UCSD-AML1 (cell line): Measurements from ENCODE around the gene PPIF.

ENCODE experiments used
- DNase-seq: peaks from one replicate; lab custom pipeline; 2025; ENCODE audit not compliant: unreplicated experiment; lab: John Stamatoyannopoulos, UW

The PPIF gene

DNA sequence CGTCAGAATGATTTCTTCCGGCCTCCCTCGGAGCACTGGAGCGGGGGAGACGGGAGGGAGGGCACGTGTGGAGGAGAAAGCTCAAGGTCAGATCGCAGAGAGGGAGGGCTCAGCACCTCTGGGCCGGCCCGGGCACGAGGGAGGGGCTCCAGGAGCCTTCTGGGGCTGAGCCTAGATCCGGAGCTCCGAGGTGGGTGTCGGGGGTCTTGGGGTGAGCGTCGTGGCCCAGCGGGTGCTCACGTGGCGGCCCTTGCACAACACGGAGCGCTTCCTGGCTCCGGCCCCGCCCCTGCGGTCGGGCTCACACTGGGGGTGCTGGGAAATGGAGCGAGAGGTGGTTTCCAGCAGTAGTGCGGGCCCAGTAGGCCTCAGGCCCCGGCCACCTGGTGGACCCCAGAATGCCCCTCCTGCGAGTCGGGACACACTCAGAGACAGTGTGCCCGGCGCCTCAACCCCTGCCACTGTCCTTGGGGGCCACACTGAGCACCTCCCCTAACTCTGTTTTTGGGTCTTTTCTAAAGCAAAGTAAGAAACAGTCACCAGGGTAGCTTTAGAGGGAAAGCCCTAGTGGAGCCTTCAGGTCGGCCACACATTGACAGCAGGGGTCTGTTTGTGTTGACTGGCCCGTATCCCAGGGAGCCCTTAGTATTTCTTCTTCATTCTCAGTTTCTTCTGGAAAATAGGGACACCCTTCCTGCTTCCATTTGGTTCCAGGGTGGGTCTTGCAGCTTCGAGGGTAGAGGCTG lies 798 bp downstream of the PPIF start:
- DNase-seq: peak; percentile 79

DNA sequence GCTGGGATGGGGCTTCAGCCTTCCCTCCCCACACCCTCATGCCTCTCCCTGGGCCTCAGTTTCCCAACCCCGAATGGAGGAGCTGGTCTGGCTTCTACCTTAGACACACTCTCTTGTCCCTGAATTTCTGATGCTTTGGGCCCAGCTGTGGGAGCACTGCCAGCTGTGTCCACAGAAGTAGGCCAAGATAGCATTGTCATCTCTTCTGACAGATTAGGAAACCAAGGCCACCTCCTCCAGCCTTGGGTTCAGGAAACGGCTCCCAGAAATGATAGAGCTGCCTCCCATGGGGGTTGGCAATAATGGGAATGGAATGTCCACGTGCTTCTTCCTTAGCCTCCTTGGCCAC lies 1.3 kb downstream of the PPIF start:
- DNase-seq: no peak

- no peak for DNase-seq
Measured at GRCh38 chr10:79349072-79349491, 1.8 kb downstream of the PPIF start.

GRCh38 chr10:79349766-79350406 lies 2.6 kb downstream of the PPIF start:
- DNase-seq: no peak

- no peak for DNase-seq
Measured at GRCh38 chr10:79350407-79351154, 3.3 kb downstream of the PPIF start.

GRCh38 chr10:79351332-79351731 lies 4.1 kb downstream of the PPIF start:
- no peak for DNase-seq

- DNase-seq: no peak
Measured at GRCh38 chr10:79352035-79352877, 5.0 kb downstream of the PPIF start.

GRCh38 chr10:79353000-79353406 lies 5.7 kb downstream of the PPIF start:
- DNase-seq: no peak

DNA sequence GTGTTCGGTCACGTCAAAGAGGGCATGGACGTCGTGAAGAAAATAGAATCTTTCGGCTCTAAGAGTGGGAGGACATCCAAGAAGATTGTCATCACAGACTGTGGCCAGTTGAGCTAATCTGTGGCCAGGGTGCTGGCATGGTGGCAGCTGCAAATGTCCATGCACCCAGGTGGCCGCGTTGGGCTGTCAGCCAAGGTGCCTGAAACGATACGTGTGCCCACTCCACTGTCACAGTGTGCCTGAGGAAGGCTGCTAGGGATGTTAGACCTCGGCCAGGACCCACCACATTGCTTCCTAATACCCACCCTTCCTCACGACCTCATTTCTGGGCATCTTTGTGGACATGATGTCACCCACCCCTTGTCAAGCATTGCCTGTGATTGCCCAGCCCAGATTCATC lies 6.5 kb downstream of the PPIF start:
- DNase-seq: no peak

DNA sequence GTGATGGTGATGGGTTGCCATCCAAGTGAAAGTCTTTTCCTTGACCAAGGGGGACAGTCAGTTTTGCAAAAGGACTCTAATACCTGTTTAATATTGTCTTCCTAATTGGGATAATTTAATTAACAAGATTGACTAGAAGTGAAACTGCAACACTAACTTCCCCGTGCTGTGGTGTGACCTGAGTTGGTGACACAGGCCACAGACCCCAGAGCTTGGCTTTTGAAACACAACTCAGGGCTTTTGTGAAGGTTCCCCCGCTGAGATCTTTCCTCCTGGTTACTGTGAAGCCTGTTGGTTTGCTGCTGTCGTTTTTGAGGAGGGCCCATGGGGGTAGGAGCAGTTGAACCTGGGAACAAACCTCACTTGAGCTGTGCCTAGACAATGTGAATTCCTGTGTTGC lies 6.9 kb downstream of the PPIF start:
- DNase-seq: no peak

- no peak for DNase-seq
Measured at GRCh38 chr10:79354615-79355014, 7.3 kb downstream of the PPIF start.

DNA sequence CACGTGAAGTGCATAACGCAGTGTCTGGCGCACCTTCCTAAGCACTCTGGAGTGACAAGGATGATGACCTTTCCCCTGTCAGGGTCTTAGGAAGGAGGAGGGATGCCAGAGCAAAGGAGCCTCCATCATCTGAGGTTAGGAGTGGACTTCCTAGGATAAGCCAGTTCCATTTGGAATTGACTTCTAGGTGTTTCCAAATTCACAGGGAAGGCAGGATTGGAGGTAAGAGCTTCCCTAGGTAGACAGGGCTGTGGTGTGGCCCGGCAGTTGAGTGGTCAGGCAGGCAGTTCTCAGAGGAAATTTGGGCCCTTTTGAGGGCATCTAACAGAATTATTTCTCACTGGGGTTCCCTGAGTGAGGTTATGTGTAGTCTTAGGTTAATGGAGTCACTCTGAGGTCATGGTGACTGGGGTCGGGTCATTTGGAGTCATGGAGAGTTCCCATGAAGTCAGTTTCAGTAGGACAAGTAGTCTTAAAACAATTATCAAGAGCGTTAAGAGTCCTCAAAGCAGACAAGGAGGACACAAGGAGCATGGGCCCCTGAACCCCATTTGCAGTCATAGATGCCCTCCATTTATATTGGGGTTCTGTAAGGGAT lies 8.2 kb downstream of the PPIF start:
- DNase-seq: no peak

GRCh38 chr10:79356104-79356503 lies 8.8 kb downstream of the PPIF start:
- DNase-seq: peak; percentile 50

DNA sequence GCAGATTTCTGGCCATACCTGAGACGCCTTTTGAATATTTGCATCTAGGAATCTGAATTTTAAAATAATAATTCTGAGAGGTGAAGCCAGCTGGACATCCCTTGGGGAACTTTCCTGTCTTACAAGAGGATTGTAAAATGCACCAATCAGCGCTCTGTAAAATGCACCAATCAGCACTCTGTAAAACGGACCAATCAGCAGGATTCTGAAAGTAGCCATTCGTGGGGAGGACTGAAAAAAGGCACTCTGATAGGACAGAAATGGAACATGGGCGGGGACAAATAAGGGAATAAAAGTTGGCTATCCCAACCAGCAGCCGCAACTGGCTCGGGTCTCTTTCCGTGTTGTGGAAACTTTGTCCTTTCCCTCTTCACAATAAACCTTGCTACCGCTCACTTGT lies 9.9 kb downstream of the PPIF start:
- DNase-seq: no peak

- DNase-seq: no peak
Measured at GRCh38 chr10:79358811-79359210, 11.5 kb downstream of the PPIF start.

DNA sequence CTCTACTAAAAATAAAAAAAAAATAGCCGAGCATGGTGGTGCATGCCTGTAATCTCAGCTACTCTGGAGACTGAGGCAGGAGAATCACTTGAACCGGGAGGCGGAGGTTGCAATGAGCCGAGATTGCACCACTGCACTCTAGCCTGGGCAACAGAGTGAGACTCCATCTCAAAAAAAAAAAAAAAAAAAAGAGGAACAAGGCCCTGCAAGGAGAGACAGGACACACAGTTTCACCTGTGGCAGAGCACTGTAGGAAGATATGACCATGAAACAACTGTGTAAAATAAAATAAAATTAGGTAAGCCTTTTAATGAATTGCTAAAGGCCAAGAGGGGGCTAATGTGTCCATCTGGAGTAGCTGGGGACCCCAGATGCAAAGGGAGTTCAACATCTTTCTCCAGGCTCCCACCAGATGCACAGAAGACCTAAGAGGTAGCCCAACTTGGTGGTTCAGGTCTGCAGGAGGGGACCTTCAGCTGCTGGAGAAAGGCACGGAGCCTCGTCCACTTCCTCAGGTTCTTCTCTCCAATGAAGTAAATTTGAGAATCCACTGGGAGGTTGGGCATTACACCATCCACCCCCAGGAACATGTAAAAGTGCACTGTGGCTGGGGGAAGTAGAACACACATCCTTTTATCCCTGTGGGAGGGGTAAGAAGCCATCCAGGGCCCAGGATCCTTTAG lies 12.7 kb downstream of the PPIF start:
- DNase-seq: no peak

DNA sequence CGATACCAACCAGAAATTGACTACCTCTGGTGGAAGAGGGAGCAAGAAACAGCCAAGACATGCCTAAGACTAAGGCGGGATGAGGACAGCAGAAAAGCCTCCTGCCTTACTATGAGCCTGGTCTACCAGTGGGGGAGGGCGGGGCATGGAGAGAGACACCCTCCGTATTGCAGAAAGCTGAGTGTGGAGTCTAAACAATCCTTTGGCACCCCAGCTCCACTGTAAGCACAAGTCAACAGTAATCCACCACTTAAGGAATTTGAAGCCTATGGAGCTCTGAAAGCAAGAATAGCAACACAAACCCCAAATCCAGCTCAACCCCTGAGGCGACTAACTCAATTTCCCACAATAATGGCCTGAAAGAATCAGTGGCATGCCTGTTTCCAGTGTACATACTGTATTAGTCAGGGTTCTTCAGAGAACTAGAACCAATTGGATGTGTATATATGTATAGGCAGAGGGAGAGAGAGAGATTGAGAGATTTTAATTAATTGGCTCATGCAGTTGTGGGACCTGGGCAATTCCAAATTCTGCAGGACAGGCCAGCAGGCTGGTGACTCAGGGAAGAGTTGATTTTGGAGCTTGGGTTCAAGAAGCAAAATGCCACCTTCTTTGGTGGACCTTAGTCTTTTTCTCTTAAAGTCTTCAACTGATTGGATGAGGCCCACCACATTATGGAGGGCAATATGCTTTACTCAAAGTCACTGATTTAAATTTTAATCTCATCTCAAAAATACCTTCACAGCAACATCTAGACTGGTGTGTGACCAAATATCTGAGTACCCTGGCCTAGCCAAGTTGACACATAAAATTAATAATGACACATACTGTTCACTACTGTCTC lies 13.5 kb downstream of the PPIF start:
- DNase-seq: no peak

DNA sequence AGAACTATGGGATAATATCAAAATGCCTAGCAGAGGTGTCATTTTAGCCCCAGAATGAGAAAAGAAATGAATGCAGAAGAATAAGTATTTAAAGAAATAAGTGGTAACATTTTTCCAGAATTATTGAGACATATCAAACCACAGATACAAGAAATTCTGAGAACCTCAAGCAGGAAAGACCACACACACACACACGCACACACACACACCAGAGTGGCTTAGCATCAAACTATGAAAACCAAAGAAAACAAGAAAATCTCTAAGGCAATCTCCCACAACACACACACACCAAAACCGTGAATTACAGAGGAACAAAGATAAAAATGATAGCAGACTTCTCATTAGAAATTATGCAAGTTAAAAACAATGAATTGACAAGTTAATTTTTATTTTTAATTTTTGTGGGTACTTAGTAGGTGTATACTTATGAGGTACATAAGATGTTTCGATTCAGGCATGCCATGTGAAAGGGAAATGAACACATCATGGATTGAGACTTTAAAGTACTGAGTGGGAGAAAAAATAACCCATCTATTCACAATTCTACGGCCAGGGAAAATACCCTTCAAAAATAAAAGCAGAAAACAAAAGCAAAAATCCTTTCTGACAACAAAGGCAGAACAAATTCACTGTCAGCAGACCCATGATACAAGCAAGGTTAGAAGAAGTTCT lies 14.6 kb downstream of the PPIF start:
- DNase-seq: no peak
